HCT116 (cell line): ENCODE measurements around the gene COL4A1. TPM values are rescaled to one million over a fixed set of nuclear protein-coding genes. Genes with fewer than 3 reads are reported as not detected.

ENCODE experiments used
- ATAC-seq: fragments of 200-7000 bp; cut with Tn5 transposase; 2 replicates; pipeline ENCODE4 v1.9.1; 2020; ENCODE audit warnings: mild to moderate bottlenecking, moderate library complexity
- BruUV-seq: library from RNA; stranded (reverse); fragments of 400-500 nt; replicated peaks from 2 replicates; lab custom pipeline; 2021; lab: Mats Ljungman, UMichigan
- CTCF ChIA-PET: fragments of 300-600 bp; sonication (Branson Sonifier 250); formaldehyde crosslinking; loops from one replicate; lab custom pipeline; 2021; ENCODE audit warnings: antibody characterized with exemption; lab: Charles Lee
- POLR2A ChIA-PET: fragments of 300-600, 350-600 bp; sonication (Branson Sonifier 250); formaldehyde crosslinking; loops from one replicate; lab custom pipeline; 2021; ENCODE audit warnings: antibody characterized with exemption; lab: Charles Lee
- RAD21 ChIA-PET, 2 experiments: fragments of 300-600 bp; sonication (Branson Sonifier 250); formaldehyde crosslinking; loops; one replicate each; lab custom pipeline; 2023; ENCODE audit warnings: low total read pairs in 2 of 2; ENCODE audit not compliant: uncharacterized antibody in 2 of 2, unreplicated experiment in 2 of 2, low non-redundant PET in 1 of 2; lab: Charles Lee
- DNase-seq: peaks from one replicate; pipeline ENCODE4 v3.0.0-alpha.2; 2010; ENCODE audit warnings: low read depth, low spot score
- H2AFZ ChIP-seq: fragments of 200-600 bp; shearing (Covaris generic), sonication (generic); 2 replicates; pipeline ENCODE4 v1.6.1; 2017; ENCODE audit warnings: low read depth, mixed run types, mixed read lengths, antibody characterized with exemption, low read length; ENCODE audit not compliant: poor library complexity, severe bottlenecking
- H3K27ac ChIP-seq: 2 replicates; pipeline ENCODE4 v1.5.1; 2012; ENCODE audit warnings: low read depth, low read length
- H3K27me3 ChIP-seq: fragments of 200-600 bp; sonication (generic); 2 replicates; pipeline ENCODE4 v1.6.1; 2016; ENCODE audit warnings: mixed run types, low read length, mixed read lengths; ENCODE audit not compliant: insufficient read depth
- H3K36me3 ChIP-seq, 2 experiments: fragments of 200-500 bp in 1 of 2; fragments of 200-600 bp in 1 of 2; sonication (Bioruptor generic) in 1 of 2; sonication (generic) in 1 of 2; 2 replicates each; pipeline versions ENCODE4 v1.5.1 to v1.6.1; 2014 to 2016; ENCODE audit warnings: low read length in 2 of 2, inconsistent platforms in 1 of 2, mixed read lengths in 1 of 2, mixed run types in 1 of 2; ENCODE audit not compliant: insufficient read depth in 2 of 2, control insufficient read depth in 1 of 2
- H3K4me1 ChIP-seq, 2 experiments: fragments of 200-600 bp in 1 of 2; sonication (generic) in 1 of 2; 2 replicates each; pipeline versions ENCODE4 v1.5.1 to v1.6.1; 2012 to 2017; ENCODE audit warnings: low read length in 2 of 2, inconsistent platforms in 1 of 2, mild to moderate bottlenecking in 1 of 2, mixed read lengths in 1 of 2, mixed run types in 1 of 2, moderate library complexity in 1 of 2; ENCODE audit not compliant: insufficient read depth in 2 of 2, control insufficient read depth in 1 of 2
- H3K4me2 ChIP-seq: fragments of 200-600 bp; sonication (generic); 2 replicates; pipeline ENCODE4 v1.6.1; 2017; ENCODE audit warnings: mixed run types, low read length, mixed read lengths
- H3K4me3 ChIP-seq, 2 experiments: fragments of 200-600 bp in 1 of 2; sonication (generic) in 1 of 2; replicated peaks in 1 of 2; 2 replicates each; pipeline ENCODE4 v1.5.1; 2011 to 2016; ENCODE audit warnings: low read length in 2 of 2, control low read depth in 1 of 2, low read depth in 1 of 2, mild to moderate bottlenecking in 1 of 2, mixed read lengths in 1 of 2, mixed run types in 1 of 2
- H3K79me2 ChIP-seq: fragments of 200-600 bp; sonication (generic); 2 replicates; pipeline ENCODE4 v1.6.1; 2017; ENCODE audit warnings: mild to moderate bottlenecking, mixed run types, low read length, moderate library complexity, mixed read lengths; ENCODE audit not compliant: insufficient read depth
- H3K9ac ChIP-seq: fragments of 200-600 bp; sonication (generic); 2 replicates; pipeline ENCODE4 v1.6.1; 2016; ENCODE audit warnings: low read length, mixed read lengths
- H3K9me2 ChIP-seq: fragments of 200-600 bp; sonication (generic), shearing (Covaris generic); 2 replicates; pipeline ENCODE4 v1.6.1; 2017; ENCODE audit warnings: mixed run types, mild to moderate bottlenecking, moderate library complexity; ENCODE audit not compliant: insufficient read depth
- H3K9me3 ChIP-seq, 2 experiments: fragments of 200-500 bp in 1 of 2; fragments of 200-600 bp in 1 of 2; sonication (Bioruptor generic) in 1 of 2; sonication (generic) in 1 of 2; 2 replicates each; pipeline ENCODE4 v1.6.1; 2014 to 2017; ENCODE audit warnings: low read length in 2 of 2, mixed read lengths in 2 of 2, inconsistent platforms in 1 of 2, low read depth in 1 of 2, mild to moderate bottlenecking in 1 of 2, mixed run types in 1 of 2, moderate library complexity in 1 of 2; ENCODE audit not compliant: control insufficient read depth in 1 of 2, insufficient read depth in 1 of 2
- H4K20me1 ChIP-seq: fragments of 200-600 bp; sonication (generic), shearing (Covaris generic); 2 replicates; pipeline ENCODE4 v1.6.1; 2017; ENCODE audit warnings: mixed run types, mild to moderate bottlenecking, moderate library complexity; ENCODE audit not compliant: insufficient read depth
- CBX3 ChIP-seq: IDR thresholded peaks from 2 replicates; pipeline ENCODE4 v1.6.1; 2012; ENCODE audit warnings: low read depth
- CEBPB ChIP-seq: IDR thresholded peaks from 2 replicates; pipeline ENCODE4 v1.6.1; 2012; ENCODE audit warnings: low read depth
- CTCF ChIP-seq, 3 experiments: fragments of 200-600 bp in 1 of 3; sonication (generic) in 1 of 3; IDR thresholded peaks in 2 of 3; conservative IDR thresholded peaks in 1 of 3; 2 replicates each; pipeline ENCODE4 v1.5.1; 2012 to 2017; ENCODE audit warnings: low read depth in 2 of 3, low read length in 2 of 3, antibody characterized with exemption in 1 of 3, borderline replicate concordance in 1 of 3, control low read depth in 1 of 3, mild to moderate bottlenecking in 1 of 3, mixed read lengths in 1 of 3, mixed run types in 1 of 3, moderate library complexity in 1 of 3; ENCODE audit not compliant: insufficient read depth in 1 of 3
- ELF1 ChIP-seq: IDR thresholded peaks from 2 replicates; pipeline ENCODE4 v1.6.1; 2012; ENCODE audit warnings: low read depth, borderline replicate concordance
- EZH2 ChIP-seq: fragments of 200-600 bp; sonication (generic); IDR thresholded peaks from 2 replicates; pipeline ENCODE4 v1.6.1; 2017; ENCODE audit warnings: antibody characterized with exemption, mixed run types
- JUND ChIP-seq: IDR thresholded peaks from 2 replicates; pipeline ENCODE4 v1.6.1; 2012
- POLR2A ChIP-seq: IDR thresholded peaks from 2 replicates; pipeline ENCODE4 v1.7.0; 2011; ENCODE audit warnings: borderline replicate concordance; ENCODE audit not compliant: insufficient read depth, insufficient read length; ENCODE audit errors: extremely low read depth
- POLR2AphosphoS5 ChIP-seq: IDR thresholded peaks from 2 replicates; pipeline ENCODE4 v1.6.1; 2011; ENCODE audit warnings: mild to moderate bottlenecking, low read depth, low read length, moderate library complexity
- RAD21 ChIP-seq: IDR thresholded peaks from 2 replicates; pipeline ENCODE4 v1.6.1; 2012; ENCODE audit warnings: low read depth, mild to moderate bottlenecking
- SIN3A ChIP-seq: IDR thresholded peaks from 2 replicates; pipeline ENCODE4 v1.6.1; 2012; ENCODE audit warnings: low read depth
- SP1 ChIP-seq: IDR thresholded peaks from 2 replicates; pipeline ENCODE4 v1.6.1; 2012; ENCODE audit warnings: low read depth
- SRF ChIP-seq: IDR thresholded peaks from 2 replicates; pipeline ENCODE4 v1.6.1; 2012; ENCODE audit warnings: low read depth
- TCF7L2 ChIP-seq: IDR thresholded peaks from 2 replicates; pipeline ENCODE4 v1.7.0; 2011; ENCODE audit warnings: borderline replicate concordance, inconsistent platforms; ENCODE audit not compliant: insufficient read depth, insufficient read length; ENCODE audit errors: extremely low read depth
- ZBTB33 ChIP-seq: IDR thresholded peaks from 2 replicates; pipeline ENCODE4 v1.6.1; 2011; ENCODE audit warnings: mild to moderate bottlenecking, low read length, moderate library complexity; ENCODE audit not compliant: insufficient replicate concordance; ENCODE audit errors: extremely low read depth
- intact Hi-C: fragments of 100-400 bp; cut with micrococcal nuclease; formaldehyde crosslinking; loops from 2 replicates; pipeline ENCODE4 v1.10.0; 2022
- total RNA-seq: library from RNA; stranded (reverse); gene quantifications from one replicate; pipeline ENCODE4 v1.2.1, GENCODE V29; 2021; ENCODE audit not compliant: unreplicated experiment
- TF ChIP-seq, protein P1 (sequence below): IDR thresholded peaks from 2 replicates; pipeline ENCODE4 v1.6.1; 2012

Gene COL4A1
- total RNA-seq, 1 experiment from 2014 or later, result 0.57 TPM

DNA sequence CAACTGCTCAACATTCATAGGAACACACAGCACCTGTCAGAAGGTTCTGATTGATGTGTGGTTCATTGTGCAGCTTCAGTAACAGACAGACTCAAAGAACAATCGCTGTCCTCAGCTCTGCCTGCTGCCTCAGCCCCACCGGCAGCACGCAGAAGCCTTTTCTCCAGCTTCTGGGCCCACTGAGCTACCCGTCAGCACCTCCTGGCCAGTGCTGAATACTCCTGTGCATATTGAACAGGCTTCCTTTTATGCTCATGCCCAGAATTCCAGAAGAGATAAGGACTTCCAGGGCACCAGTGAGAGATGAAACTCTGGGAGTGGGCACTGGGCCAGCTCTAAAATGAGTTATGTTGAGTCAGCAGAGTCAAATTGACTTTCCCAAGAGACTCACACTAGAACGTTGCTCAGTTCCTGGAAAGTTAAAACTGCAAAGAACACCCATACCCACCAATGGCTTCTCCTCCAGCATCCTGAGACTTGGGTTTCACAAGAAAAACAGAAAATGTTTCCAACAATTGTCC is 119.3 kb downstream of the COL4A1 start:
- H3K4me1 ChIP-seq, result no peaks in the 10 kb centered on the region
- H3K9me3 ChIP-seq, result no peaks in the 10 kb centered on the region
- no peak overlapping the region for H2AFZ ChIP-seq
- H3K27me3 ChIP-seq, result peaks cover 6% of the 10 kb centered on the region; the same call in 1 of the 2 replicates
- H3K4me3 ChIP-seq, result no peak overlapping the region
- ChIA-PET POLR2A (no interaction called here), CTCF (no interaction called here), RAD21 (no interaction called here)
- H3K79me2 ChIP-seq, result no peaks in the 10 kb centered on the region
- BruUV-seq, result no TSS peak
- H3K9me2 ChIP-seq, result no peaks in the 10 kb centered on the region
- no peak overlapping the region for H3K9ac ChIP-seq
- H3K27ac ChIP-seq, result no peak overlapping the region
- no peak for TF ChIP-seq SP1
- TF ChIP-seq CEBPB, result no peak
- no peak for TF ChIP-seq SIN3A
- TF ChIP-seq RAD21, result no peak
- TF ChIP-seq POLR2AphosphoS5, result no peak
- TF ChIP-seq SRF, result no peak
- TF ChIP-seq EZH2, result no peak
- TF ChIP-seq, protein P1, sequence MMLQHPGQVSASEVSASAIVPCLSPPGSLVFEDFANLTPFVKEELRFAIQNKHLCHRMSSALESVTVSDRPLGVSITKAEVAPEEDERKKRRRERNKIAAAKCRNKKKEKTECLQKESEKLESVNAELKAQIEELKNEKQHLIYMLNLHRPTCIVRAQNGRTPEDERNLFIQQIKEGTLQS, result no peak
- TF ChIP-seq CTCF (IDR thresholded peaks at IDR 0.05 in 2 of 3, conservative IDR thresholded peaks at IDR 0.05 in 1 of 3; ENCODE audit: borderline replicate concordance in 1 of 3, insufficient read depth in 1 of 3, low read depth in 2 of 3, low read length in 2 of 3), result no peak
- no peak for TF ChIP-seq JUND
- TF ChIP-seq CBX3, result no peak
- no peak for TF ChIP-seq ZBTB33
- no peak for TF ChIP-seq TCF7L2
- no peak for TF ChIP-seq ELF1
- no peak for TF ChIP-seq POLR2A
- ATAC-seq (no peak), DNase-seq (no peak)
- no peak overlapping the region for H3K4me2 ChIP-seq
- no peaks in the 10 kb centered on the region for H4K20me1 ChIP-seq
- intact Hi-C loops, result no loop called here
- no peaks in the 10 kb centered on the region for H3K36me3 ChIP-seq
